ENCODE data around the gene RAB7B.
A peak's percentile ranks its signal among the peaks of the same experiment; 100 is the strongest.

The RAB7B gene

DNA sequence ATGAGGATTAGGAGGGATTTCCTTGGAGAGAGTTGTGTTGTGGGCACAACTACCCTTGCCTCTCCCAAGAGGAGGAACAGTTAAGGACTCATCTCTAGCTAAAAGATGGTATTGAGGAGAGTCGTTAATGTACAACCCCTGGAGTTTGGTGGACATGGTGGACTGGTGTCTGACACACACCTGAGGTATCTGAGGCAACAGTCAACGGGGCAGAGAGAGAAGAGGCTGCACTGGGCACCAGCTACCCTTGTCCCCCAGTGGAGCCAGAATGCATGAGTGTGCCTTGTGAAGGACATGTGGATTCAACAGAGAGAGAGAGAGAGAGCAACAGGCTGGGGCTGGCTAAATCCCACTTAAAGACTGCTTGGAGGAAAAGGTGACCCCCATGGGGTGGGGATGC lies 13.0 kb downstream of the RAB7B start:
- H3K4me3 ChIP-seq (ENCODE audit: low read length): no peak overlapping the region
- no peaks in the 10 kb centered on the region for H3K36me3 ChIP-seq (replicated peaks; ENCODE audit: low read depth, low read length)
- H3K9ac ChIP-seq (ENCODE audit: low read length): no peak overlapping the region; the same call in 1 of the 2 replicates
- no peaks in the 10 kb centered on the region for H3K9me3 ChIP-seq (ENCODE audit: insufficient read depth, low read length)
- H3K79me2 ChIP-seq (ENCODE audit: low read length): peaks cover 10% of the 10 kb centered on the region
- H3K4me2 ChIP-seq (ENCODE audit: low read length): peak overlapping the region; percentile 13
- H4K20me1 ChIP-seq (ENCODE audit: insufficient read depth, low read length): no peaks in the 10 kb centered on the region
- H3K27ac ChIP-seq (ENCODE audit: low read length): no peak overlapping the region
- H2AFZ ChIP-seq (ENCODE audit: low read depth, low read length): peak overlapping the region; percentile 26; the same call in 1 of the 2 replicates
- peaks cover 46% of the 10 kb centered on the region for H3K4me1 ChIP-seq (ENCODE audit: low read length)
- no peaks in the 10 kb centered on the region for H3K27me3 ChIP-seq (ENCODE audit: low read depth, low read length)
- TF ChIP-seq EZH2phosphoT487 (IDR thresholded peaks at IDR 0.05; ENCODE audit: low read depth): no peak
- TF ChIP-seq, protein P1, sequence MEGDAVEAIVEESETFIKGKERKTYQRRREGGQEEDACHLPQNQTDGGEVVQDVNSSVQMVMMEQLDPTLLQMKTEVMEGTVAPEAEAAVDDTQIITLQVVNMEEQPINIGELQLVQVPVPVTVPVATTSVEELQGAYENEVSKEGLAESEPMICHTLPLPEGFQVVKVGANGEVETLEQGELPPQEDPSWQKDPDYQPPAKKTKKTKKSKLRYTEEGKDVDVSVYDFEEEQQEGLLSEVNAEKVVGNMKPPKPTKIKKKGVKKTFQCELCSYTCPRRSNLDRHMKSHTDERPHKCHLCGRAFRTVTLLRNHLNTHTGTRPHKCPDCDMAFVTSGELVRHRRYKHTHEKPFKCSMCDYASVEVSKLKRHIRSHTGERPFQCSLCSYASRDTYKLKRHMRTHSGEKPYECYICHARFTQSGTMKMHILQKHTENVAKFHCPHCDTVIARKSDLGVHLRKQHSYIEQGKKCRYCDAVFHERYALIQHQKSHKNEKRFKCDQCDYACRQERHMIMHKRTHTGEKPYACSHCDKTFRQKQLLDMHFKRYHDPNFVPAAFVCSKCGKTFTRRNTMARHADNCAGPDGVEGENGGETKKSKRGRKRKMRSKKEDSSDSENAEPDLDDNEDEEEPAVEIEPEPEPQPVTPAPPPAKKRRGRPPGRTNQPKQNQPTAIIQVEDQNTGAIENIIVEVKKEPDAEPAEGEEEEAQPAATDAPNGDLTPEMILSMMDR (IDR thresholded peaks at IDR 0.05; ENCODE audit: low read depth, low read length): no peak

- no peaks in the 10 kb centered on the region for H3K27me3 ChIP-seq (ENCODE audit: low read depth, low read length)
- H2AFZ ChIP-seq (ENCODE audit: low read depth, low read length): peak overlapping the region; percentile 26; the same call in 1 of the 2 replicates
- peak overlapping the region; percentile 2; the same call in 1 of the 2 replicates for H3K9ac ChIP-seq (ENCODE audit: low read length)
- H3K36me3 ChIP-seq (replicated peaks; ENCODE audit: low read depth, low read length): no peaks in the 10 kb centered on the region
- no peak for TF ChIP-seq EZH2phosphoT487 (IDR thresholded peaks at IDR 0.05; ENCODE audit: low read depth)
- TF ChIP-seq, protein P1 (IDR thresholded peaks at IDR 0.05; ENCODE audit: low read depth, low read length): peak; percentile 50
- H3K9me3 ChIP-seq (ENCODE audit: insufficient read depth, low read length): no peaks in the 10 kb centered on the region
- H4K20me1 ChIP-seq (ENCODE audit: insufficient read depth, low read length): no peaks in the 10 kb centered on the region
- H3K4me1 ChIP-seq (ENCODE audit: low read length): peaks cover 50% of the 10 kb centered on the region
- no peak overlapping the region for H3K27ac ChIP-seq (ENCODE audit: low read length)
- no peak overlapping the region for H3K4me3 ChIP-seq (ENCODE audit: low read length)
- H3K4me2 ChIP-seq (ENCODE audit: low read length): peak overlapping the region; percentile 13
- H3K79me2 ChIP-seq (ENCODE audit: low read length): peaks cover 14% of the 10 kb centered on the region
These were observed 13.4 kb downstream of the RAB7B start for GRCh38 chr1:205989786-205990185.

DNA sequence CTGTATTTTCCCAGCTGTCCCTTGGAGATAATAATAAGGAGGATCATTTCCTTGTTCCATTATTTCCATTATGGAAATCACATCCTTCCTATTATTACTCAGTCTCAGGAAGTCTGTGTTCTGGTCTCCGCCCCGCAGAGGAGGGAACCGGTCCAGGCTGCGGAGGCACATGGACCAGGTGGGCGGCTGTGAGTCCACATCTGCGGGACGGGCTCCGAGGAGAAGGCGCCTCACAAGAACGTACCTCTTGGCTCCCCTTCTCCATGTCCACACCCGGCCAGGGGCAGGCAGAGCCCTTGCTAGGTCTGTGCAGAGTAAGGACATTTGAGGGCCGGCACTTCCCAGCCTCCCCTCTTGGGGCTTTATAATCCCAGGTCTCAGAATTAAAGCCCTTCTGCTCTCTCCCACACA lies 14.6 kb downstream of the RAB7B start:
- TF ChIP-seq, protein P1 (IDR thresholded peaks at IDR 0.05; ENCODE audit: low read depth, low read length): no peak
- no peak for TF ChIP-seq EZH2phosphoT487 (IDR thresholded peaks at IDR 0.05; ENCODE audit: low read depth)
- Histone ChIP-seq H3K4me1 (ENCODE audit: low read length) (peaks cover 62% of the 10 kb centered on the region), H4K20me1 (ENCODE audit: insufficient read depth, low read length) (no peaks in the 10 kb centered on the region), H3K27ac (ENCODE audit: low read length) (no peak overlapping the region), H3K9ac (ENCODE audit: low read length) (no peak overlapping the region), H3K9me3 (ENCODE audit: insufficient read depth, low read length) (no peaks in the 10 kb centered on the region), H3K27me3 (ENCODE audit: low read depth, low read length) (no peaks in the 10 kb centered on the region), H3K4me3 (ENCODE audit: low read length) (no peak overlapping the region), H3K4me2 (ENCODE audit: low read length) (no peak overlapping the region), H2AFZ (ENCODE audit: low read depth, low read length) (no peak overlapping the region), H3K36me3 (replicated peaks; ENCODE audit: low read depth, low read length) (no peaks in the 10 kb centered on the region), H3K79me2 (ENCODE audit: low read length) (peaks cover 25% of the 10 kb centered on the region)

DNA sequence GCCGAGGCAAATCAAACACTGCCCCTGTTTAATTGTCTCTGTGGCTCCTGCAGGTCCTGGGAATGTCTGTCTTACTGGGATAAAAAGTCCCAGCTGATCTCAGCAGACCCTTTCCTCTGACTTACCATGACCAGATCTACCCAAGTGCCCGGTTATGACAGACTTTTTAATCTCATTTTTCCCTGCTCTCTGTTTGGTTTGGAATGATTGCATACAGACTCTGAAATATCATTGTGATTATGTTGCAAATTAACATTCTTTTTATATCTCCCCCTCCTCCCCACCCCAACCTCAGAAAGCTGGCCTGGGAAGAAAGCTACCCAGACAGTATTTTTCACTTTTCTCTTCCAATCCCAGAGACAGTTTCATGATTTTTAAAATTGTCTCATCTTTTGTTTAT lies 16.3 kb downstream of the RAB7B start:
- no peak overlapping the region for H2AFZ ChIP-seq (ENCODE audit: low read depth, low read length)
- 0 out of 2 replicates have a peak overlapping the region, but pooled peaks have one; percentile 20 for H3K27ac ChIP-seq (ENCODE audit: low read length)
- no peak overlapping the region for H3K4me3 ChIP-seq (ENCODE audit: low read length)
- no peaks in the 10 kb centered on the region for H3K36me3 ChIP-seq (replicated peaks; ENCODE audit: low read depth, low read length)
- H3K4me2 ChIP-seq (ENCODE audit: low read length): peak overlapping the region; percentile 8; the same call in 1 of the 2 replicates
- H3K9ac ChIP-seq (ENCODE audit: low read length): peak overlapping the region; percentile 2
- H4K20me1 ChIP-seq (ENCODE audit: insufficient read depth, low read length): no peaks in the 10 kb centered on the region
- H3K27me3 ChIP-seq (ENCODE audit: low read depth, low read length): no peaks in the 10 kb centered on the region
- no peaks in the 10 kb centered on the region for H3K9me3 ChIP-seq (ENCODE audit: insufficient read depth, low read length)
- TF ChIP-seq, protein P1 (IDR thresholded peaks at IDR 0.05; ENCODE audit: low read depth, low read length): no peak
- no peak for TF ChIP-seq EZH2phosphoT487 (IDR thresholded peaks at IDR 0.05; ENCODE audit: low read depth)
- peaks cover 66% of the 10 kb centered on the region for H3K4me1 ChIP-seq (ENCODE audit: low read length)
- peaks cover 26% of the 10 kb centered on the region for H3K79me2 ChIP-seq (ENCODE audit: low read length)

All from OCI-LY3 (cell line).